ENCODE results near the gene AHNAK2. TPM values are rescaled to one million over a fixed set of nuclear protein-coding genes. Genes with fewer than 3 reads are reported as not detected.

Gene AHNAK2
- polyA plus RNA-seq, 4 donors: 1.3 to 2.1 (median 1.8) TPM

- no peak for DNase-seq (ENCODE audit: low read depth in 4 of 4, low spot score in 3 of 4)
Measured at GRCh38 chr14:105012171-105012985, 34.2 kb upstream of the AHNAK2 start.

GRCh38 chr14:105011312-105011990, 33.3 kb upstream of the AHNAK2 start:
- no peak for DNase-seq (ENCODE audit: low read depth in 4 of 4, low spot score in 3 of 4)

GRCh38 chr14:105010891-105011291, 32.7 kb upstream of the AHNAK2 start:
- no peak for DNase-seq (ENCODE audit: low read depth in 4 of 4, low spot score in 3 of 4)

- DNase-seq (ENCODE audit: low read depth in 4 of 4, low spot score in 3 of 4): no peak
Measured at GRCh38 chr14:105010106-105010505, 31.9 kb upstream of the AHNAK2 start.

GRCh38 chr14:105007593-105008264, 29.6 kb upstream of the AHNAK2 start:
- DNase-seq (ENCODE audit: low read depth in 4 of 4, low spot score in 3 of 4): no peak

- DNase-seq (ENCODE audit: low read depth in 4 of 4, low spot score in 3 of 4): no peak
Measured at GRCh38 chr14:105006831-105007592, 28.8 kb upstream of the AHNAK2 start.

- no peak for DNase-seq (ENCODE audit: low read depth in 4 of 4, low spot score in 3 of 4)
Measured at GRCh38 chr14:105005929-105006830, 28.0 kb upstream of the AHNAK2 start.

- DNase-seq (ENCODE audit: low read depth in 4 of 4, low spot score in 3 of 4): no peak
Measured at GRCh38 chr14:105005329-105005928, 27.3 kb upstream of the AHNAK2 start.

- DNase-seq (ENCODE audit: low read depth in 4 of 4, low spot score in 3 of 4): no peak
Measured at GRCh38 chr14:104999361-104999760, 21.2 kb upstream of the AHNAK2 start.

GRCh38 chr14:104998801-104999200, 20.6 kb upstream of the AHNAK2 start:
- no peak for DNase-seq (ENCODE audit: low read depth in 4 of 4, low spot score in 3 of 4)

- no peak for DNase-seq (ENCODE audit: low read depth in 4 of 4, low spot score in 3 of 4)
Measured at GRCh38 chr14:104996483-104996882, 18.3 kb upstream of the AHNAK2 start.

- no peak for DNase-seq (ENCODE audit: low read depth in 4 of 4, low spot score in 3 of 4)
Measured at GRCh38 chr14:104996032-104996431, 17.9 kb upstream of the AHNAK2 start.

GRCh38 chr14:104994978-104995377, 16.8 kb upstream of the AHNAK2 start:
- no peak for DNase-seq (ENCODE audit: low read depth in 4 of 4, low spot score in 3 of 4)

GRCh38 chr14:104993808-104994591, 15.8 kb upstream of the AHNAK2 start:
- no peak for DNase-seq (ENCODE audit: low read depth in 4 of 4, low spot score in 3 of 4)

- DNase-seq (ENCODE audit: low read depth in 4 of 4, low spot score in 3 of 4): no peak
Measured at GRCh38 chr14:104993306-104993705, 15.1 kb upstream of the AHNAK2 start.

- no peak for DNase-seq (ENCODE audit: low read depth in 4 of 4, low spot score in 3 of 4)
Measured at GRCh38 chr14:104992501-104992900, 14.3 kb upstream of the AHNAK2 start.

- DNase-seq (ENCODE audit: low read depth in 4 of 4, low spot score in 3 of 4): no peak
Measured at GRCh38 chr14:104991896-104992230, 13.7 kb upstream of the AHNAK2 start.

GRCh38 chr14:104989951-104990303, 11.8 kb upstream of the AHNAK2 start:
- no peak for DNase-seq (ENCODE audit: low read depth in 4 of 4, low spot score in 3 of 4)
